NB4 (cell line): ENCODE measurements around the gene SLC34A2.

Source experiments
- DNase-seq: peaks from one replicate; pipeline ENCODE4 v3.0.0; 2010; ENCODE audit warnings: low read depth
- H3K4me3 ChIP-seq: one replicate; pipeline ENCODE4 v1.5.1; 2011; ENCODE audit warnings: mild to moderate bottlenecking, low read depth, low read length, moderate library complexity
- CTCF ChIP-seq: IDR thresholded peaks from one replicate; pipeline ENCODE4 v1.5.1; 2012; ENCODE audit warnings: low read depth, low read length
- MAX ChIP-seq: IDR thresholded peaks from 2 replicates; pipeline ENCODE4 v1.6.1; 2011; ENCODE audit warnings: low read depth, low read length
- MYC ChIP-seq: IDR thresholded peaks from 2 replicates; pipeline ENCODE4 v1.6.1; 2011; ENCODE audit warnings: low read depth, low read length
- POLR2A ChIP-seq: IDR thresholded peaks from 2 replicates; pipeline ENCODE4 v1.6.1; 2011; ENCODE audit warnings: mild to moderate bottlenecking; ENCODE audit not compliant: insufficient read length; ENCODE audit errors: extremely low read depth

Gene SLC34A2

GRCh38 chr4:25725870-25726269, 70.2 kb downstream of the SLC34A2 start:
- no peak for TF ChIP-seq POLR2A
- TF ChIP-seq CTCF: no peak
- no peak for TF ChIP-seq MYC
- no peak for TF ChIP-seq MAX
- H3K4me3 ChIP-seq: no peak overlapping the region
- no peak for DNase-seq

GRCh38 chr4:25727711-25728493, 72.3 kb downstream of the SLC34A2 start:
- no peak overlapping the region for H3K4me3 ChIP-seq
- DNase-seq: no peak
- TF ChIP-seq MYC (no peak), POLR2A (no peak)
